H1 (cell line): ENCODE measurements around the gene GUCY1A2. TPM values are rescaled to one million over a fixed set of nuclear protein-coding genes. Genes with fewer than 3 reads are reported as not detected.

ENCODE experiments used
- CTCF ChIA-PET: fragments of 300-600 bp; sonication (Branson Sonifier 250); formaldehyde crosslinking; loops from one replicate; lab custom pipeline; 2021; ENCODE audit not compliant: partially characterized antibody; lab: Charles Lee
- POLR2A ChIA-PET: fragments of 300-600 bp; sonication (Branson Sonifier 250); formaldehyde crosslinking; loops from one replicate; lab custom pipeline; 2021; ENCODE audit warnings: inconsistent platforms; ENCODE audit not compliant: partially characterized antibody; lab: Charles Lee
- DNase-seq, 2 experiments: peaks; one replicate each; pipeline versions ENCODE4 v3.0.0 to v3.0.0-alpha.2; 2010 to 2022; ENCODE audit warnings: low spot score in 2 of 2, low read depth in 1 of 2, mixed read lengths in 1 of 2
- FAIRE-seq: peaks from 2 replicates; lab custom pipeline; 2011; peaks lifted over from hg19 to GRCh38; lab: Jason Lieb, UNC
- H2AFZ ChIP-seq: 2 replicates; pipeline ENCODE4 v1.8.1; 2012; ENCODE audit warnings: low read length, inconsistent platforms
- H2AK5ac ChIP-seq: 2 replicates; pipeline ENCODE4 v1.6.1; 2013; ENCODE audit warnings: low read depth, low read length
- H2BK120ac ChIP-seq: replicated peaks from 2 replicates; pipeline ENCODE3; 2013; ENCODE audit warnings: low read depth, low read length, inconsistent platforms
- H2BK12ac ChIP-seq: 2 replicates; pipeline ENCODE4 v1.6.1; 2013; ENCODE audit warnings: low read depth, low read length
- H2BK15ac ChIP-seq: 2 replicates; pipeline ENCODE4 v1.6.1; 2013; ENCODE audit warnings: low read length
- H2BK20ac ChIP-seq: 2 replicates; pipeline ENCODE4 v1.6.1; 2013; ENCODE audit warnings: low read length
- H2BK5ac ChIP-seq: 2 replicates; pipeline ENCODE4 v1.6.1; 2013; ENCODE audit warnings: low read depth, low read length
- H3K14ac ChIP-seq: 2 replicates; pipeline ENCODE4 v1.6.1; 2013; ENCODE audit warnings: inconsistent platforms; ENCODE audit not compliant: insufficient read length
- H3K18ac ChIP-seq: 2 replicates; pipeline ENCODE4 v1.6.1; 2013; ENCODE audit warnings: low read length; ENCODE audit errors: extremely low read depth
- H3K23ac ChIP-seq: 2 replicates; pipeline ENCODE4 v1.6.1; 2013; ENCODE audit warnings: inconsistent platforms; ENCODE audit not compliant: insufficient read length
- H3K23me2 ChIP-seq: 2 replicates; pipeline ENCODE4 v1.6.1; 2013; ENCODE audit warnings: low read depth, low read length
- H3K27ac ChIP-seq: 2 replicates; pipeline ENCODE4 v1.6.1; 2011; ENCODE audit warnings: low read depth, low read length, inconsistent platforms
- H3K27me3 ChIP-seq, 4 experiments: replicated peaks in 1 of 4; 1 replicate in 1 of 4; 2 replicates in 3 of 4; pipeline versions ENCODE4 v1.6.1 to v1.8.1; 2011 to 2013; ENCODE audit warnings: low read length in 3 of 4, mild to moderate bottlenecking in 3 of 4, inconsistent platforms in 2 of 4, mixed read lengths in 2 of 4, moderate library complexity in 1 of 4; ENCODE audit not compliant: control insufficient read depth in 3 of 4, insufficient read depth in 3 of 4; ENCODE audit errors: extremely low read depth in 1 of 4
- H3K36me3 ChIP-seq, 4 experiments: 2 replicates each; pipeline versions ENCODE4 v1.6.1 to v1.8.1; 2011 to 2013; ENCODE audit warnings: mild to moderate bottlenecking in 4 of 4, low read length in 3 of 4, moderate library complexity in 2 of 4, control low read depth in 1 of 4, inconsistent platforms in 1 of 4; ENCODE audit not compliant: insufficient read depth in 4 of 4, control insufficient read depth in 2 of 4
- H3K4ac ChIP-seq: replicated peaks from 2 replicates; pipeline ENCODE3; 2013; ENCODE audit warnings: low read length, low read depth, mixed read lengths, inconsistent platforms; ENCODE audit not compliant: insufficient read length
- H3K4me1 ChIP-seq, 4 experiments: replicated peaks in 1 of 4; 1 replicate in 1 of 4; 2 replicates in 3 of 4; pipeline versions ENCODE4 v1.6.1 to v1.8.1; 2011 to 2013; ENCODE audit warnings: low read length in 3 of 4, inconsistent platforms in 2 of 4, mixed read lengths in 1 of 4; ENCODE audit not compliant: insufficient read depth in 4 of 4, control insufficient read depth in 3 of 4
- H3K4me2 ChIP-seq, 2 experiments: 2 replicates each; pipeline versions ENCODE4 v1.6.1 to v1.8.1; 2011 to 2013; ENCODE audit warnings: low read depth in 2 of 2, low read length in 2 of 2, control low read depth in 1 of 2, inconsistent platforms in 1 of 2, mild to moderate bottlenecking in 1 of 2; ENCODE audit not compliant: insufficient read depth in 1 of 2
- H3K4me3 ChIP-seq, 4 experiments: fragments of 200-600, 300-600 bp in 1 of 4; sonication (generic), shearing (Covaris generic), sonication (Bioruptor Twin) in 1 of 4; 2 replicates each; pipeline versions ENCODE4 v1.5.1 to v1.8.1; 2011 to 2016; ENCODE audit warnings: low read length in 4 of 4, low read depth in 3 of 4, control low read depth in 2 of 4, inconsistent platforms in 2 of 4, mild to moderate bottlenecking in 2 of 4, mixed read lengths in 1 of 4, moderate library complexity in 1 of 4; ENCODE audit not compliant: insufficient read depth in 2 of 4; ENCODE audit errors: extremely low read depth in 1 of 4
- H3K56ac ChIP-seq: replicated peaks from 2 replicates; pipeline ENCODE3; 2013; ENCODE audit warnings: low read depth, mild to moderate bottlenecking, mixed read lengths, low read length, inconsistent platforms; ENCODE audit not compliant: insufficient read length
- H3K79me1 ChIP-seq: 2 replicates; pipeline ENCODE4 v1.6.1; 2013; ENCODE audit warnings: low read depth, low read length, control low read depth
- H3K79me2 ChIP-seq, 2 experiments: 2 replicates each; pipeline versions ENCODE4 v1.6.1 to v1.8.1; 2012 to 2013; ENCODE audit warnings: low read length in 2 of 2, mild to moderate bottlenecking in 2 of 2, inconsistent platforms in 1 of 2; ENCODE audit not compliant: insufficient read depth in 2 of 2, control insufficient read depth in 1 of 2
- H3K9ac ChIP-seq, 4 experiments: replicated peaks in 1 of 4; 1 replicate in 1 of 4; 2 replicates in 3 of 4; pipeline versions ENCODE4 v1.6.1 to v1.8.1; 2011 to 2013; ENCODE audit warnings: low read depth in 3 of 4, low read length in 3 of 4, control low read depth in 2 of 4, mild to moderate bottlenecking in 2 of 4, moderate library complexity in 2 of 4, inconsistent platforms in 1 of 4; ENCODE audit errors: extremely low read depth in 1 of 4
- H3K9me3 ChIP-seq, 2 experiments: 2 replicates each; pipeline versions ENCODE4 v1.6.1 to v1.8.1; 2012 to 2013; ENCODE audit warnings: mild to moderate bottlenecking in 2 of 2, moderate library complexity in 2 of 2, control low read depth in 1 of 2, inconsistent platforms in 1 of 2, low read depth in 1 of 2, low read length in 1 of 2, mixed read lengths in 1 of 2; ENCODE audit not compliant: insufficient read depth in 2 of 2
- H4K20me1 ChIP-seq, 2 experiments: replicated peaks in 1 of 2; 2 replicates each; pipeline versions ENCODE3 to v1.8.1; 2011 to 2013; ENCODE audit warnings: inconsistent platforms in 2 of 2, low read length in 2 of 2, mild to moderate bottlenecking in 1 of 2; ENCODE audit not compliant: insufficient read depth in 2 of 2, control insufficient read depth in 1 of 2
- H4K5ac ChIP-seq: 2 replicates; pipeline ENCODE4 v1.6.1; 2013; ENCODE audit warnings: low read length, low read depth, mixed read lengths, inconsistent platforms; ENCODE audit not compliant: insufficient read length
- H4K8ac ChIP-seq: 2 replicates; pipeline ENCODE4 v1.8.0; 2013; ENCODE audit warnings: mild to moderate bottlenecking, moderate library complexity, low read length, inconsistent platforms; ENCODE audit not compliant: insufficient read depth; ENCODE audit errors: extremely low read depth
- H4K91ac ChIP-seq: replicated peaks from 2 replicates; pipeline ENCODE3; 2013; ENCODE audit warnings: low read length, mixed read lengths, inconsistent platforms; ENCODE audit not compliant: insufficient read length
- ATF2 ChIP-seq: IDR thresholded peaks from 2 replicates; pipeline ENCODE4 v1.6.1; 2012; ENCODE audit warnings: low read length, inconsistent platforms
- CTBP2 ChIP-seq: IDR thresholded peaks from 2 replicates; pipeline ENCODE4 v1.7.0; 2011; ENCODE audit warnings: borderline replicate concordance, mild to moderate bottlenecking, moderate library complexity, mixed read lengths, low read length; ENCODE audit not compliant: insufficient read depth, insufficient read length
- EP300 ChIP-seq, 2 experiments: IDR thresholded peaks; 1 replicate in 1 of 2; 2 replicates in 1 of 2; pipeline ENCODE4 v1.6.1; 2011 to 2012; ENCODE audit warnings: low read depth in 2 of 2, low read length in 2 of 2, mild to moderate bottlenecking in 2 of 2, borderline replicate concordance in 1 of 2, inconsistent platforms in 1 of 2, moderate library complexity in 1 of 2
- EZH2 ChIP-seq: fragments of 200-600 bp; sonication (generic); IDR thresholded peaks from 2 replicates; pipeline ENCODE4 v1.7.1; 2012; ENCODE audit warnings: low read depth, mild to moderate bottlenecking, moderate library complexity, low read length, inconsistent platforms; ENCODE audit not compliant: severe bottlenecking
- RBBP5 ChIP-seq: IDR thresholded peaks from 2 replicates; pipeline ENCODE4 v1.7.1; 2012; ENCODE audit warnings: low read depth, mild to moderate bottlenecking, inconsistent platforms, low read length, moderate library complexity, borderline replicate concordance
- RNF2 ChIP-seq: fragments of 200-900, 300-1000 bp; sonication (generic); IDR thresholded peaks from 2 replicates; pipeline ENCODE4 v1.7.1; 2016; ENCODE audit warnings: borderline replicate concordance, low read depth, mild to moderate bottlenecking, antibody characterized with exemption, low read length; ENCODE audit not compliant: poor library complexity, severe bottlenecking; ENCODE audit errors: missing control alignments
- SIN3A ChIP-seq, 2 experiments: IDR thresholded peaks in 1 of 2; conservative IDR thresholded peaks in 1 of 2; 2 replicates each; pipeline ENCODE4 v1.6.1; 2011 to 2012; ENCODE audit warnings: low read length in 2 of 2, improper control_type of control experiment in 1 of 2, low read depth in 1 of 2, mild to moderate bottlenecking in 1 of 2
- SUZ12 ChIP-seq: fragments of 200-600 bp; sonication (generic); IDR thresholded peaks from 2 replicates; pipeline ENCODE4 v1.6.1; 2012; ENCODE audit warnings: mild to moderate bottlenecking, inconsistent platforms, low read length, moderate library complexity, mixed read lengths
- WGBS, 2 experiments: shearing (Covaris generic) in 1 of 2; methylation state at CpG; one replicate each; pipeline versions ENCODE4 v1.1.6 to v1.1.7; 2013 to 2015; ENCODE audit warnings: low lambda C conversion rate in 2 of 2, mixed read lengths in 2 of 2, inconsistent platforms in 1 of 2, low coverage in 1 of 2, missing lambda C conversion rate in 1 of 2; ENCODE audit not compliant: insufficient replicate concordance in 2 of 2, insufficient coverage in 1 of 2, insufficient read length in 1 of 2; ENCODE audit errors: extremely low coverage in 1 of 2, missing lambda C conversion rate in 1 of 2; 5-methylcytosine and 5-hydroxymethylcytosine counted together
- polyA plus RNA-seq, 7 experiments: library from polyadenylated mRNA; depleted of rRNA in 3 of 7; stranded (reverse) in 5 of 7; unstranded in 2 of 7; fragments of >200 nt in 5 of 7; fragments of 200-250 nt in 2 of 7; gene quantifications; 1 replicate in 5 of 7; 2 replicates in 1 of 7; 4 replicates in 1 of 7; pipeline versions ENCODE4 v1.2.1 to v1.2.3, GENCODE V29; 2011 to 2013; ENCODE audit warnings: missing spikeins in 2 of 7, mixed read lengths in 2 of 7
- total RNA-seq: library from RNA; stranded (reverse); fragmentation: NEBNext Ultra II Directional; extraction: Animal tissue kit (Norgen Biotek cat#: 25700); gene quantifications from 2 replicates; pipeline ENCODE4 v1.2.1, GENCODE V29; 2021

The GUCY1A2 gene
- total and polyA plus RNA-seq, 2 of the 8 experiments (the other 6 are each of a cell fraction or from before 2014, with no cell fraction given): 0.11 to 1.9 TPM

GRCh38 chr11:106668147-106668546 lies 350.1 kb downstream of the GUCY1A2 start:
- H3K36me3 ChIP-seq: no peaks in the 10 kb centered on the region
- no peak overlapping the region for H3K56ac ChIP-seq
- H3K23ac ChIP-seq: no peak overlapping the region
- H4K8ac ChIP-seq: no peak overlapping the region
- CTCF ChIA-PET: interaction anchor here (0.8 kb wide), 1 partner anchor 252 kb away, joined by 3 read pairs; no protein-coding TSS in a partner anchor
- FAIRE-seq (no peak), DNase-seq (no peak)
- H2BK120ac ChIP-seq: no peak overlapping the region
- H4K91ac ChIP-seq: no peak overlapping the region
- no peak overlapping the region for H2AK5ac ChIP-seq
- 57% methylated on average over 2 of the region's 2 CpGs; no CpG with 5 or more reads in 1 of the 2 experiments for WGBS, 2 experiments
- no peak overlapping the region for H3K4ac ChIP-seq
- H2BK15ac ChIP-seq: no peak overlapping the region
- no peaks in the 10 kb centered on the region for H3K79me2 ChIP-seq
- H3K9me3 ChIP-seq: no peaks in the 10 kb centered on the region
- H4K20me1 ChIP-seq: no peaks in the 10 kb centered on the region
- POLR2A ChIA-PET: no interaction called here
- no peak overlapping the region for H3K4me3 ChIP-seq
- H2BK5ac ChIP-seq: no peak overlapping the region
- H3K18ac ChIP-seq: no peak overlapping the region
- H3K27ac ChIP-seq: no peak overlapping the region
- H3K14ac ChIP-seq: no peak overlapping the region
- no peaks in the 10 kb centered on the region for H3K79me1 ChIP-seq
- no peak overlapping the region for H3K9ac ChIP-seq
- no peaks in the 10 kb centered on the region for H3K27me3 ChIP-seq
- H3K4me1 ChIP-seq: peaks cover 0 to 4% (median 1%) of the 10 kb centered on the region in 4 experiments; a peak in 3 of 7 replicates
- H3K23me2 ChIP-seq: no peaks in the 10 kb centered on the region
- no peak overlapping the region for H4K5ac ChIP-seq
- no peak overlapping the region for H2BK12ac ChIP-seq
- no peak overlapping the region for H2BK20ac ChIP-seq
- no peak overlapping the region for H3K4me2 ChIP-seq
- H2AFZ ChIP-seq: no peak overlapping the region
- no peak for TF ChIP-seq EZH2
- no peak for TF ChIP-seq CTBP2
- no peak for TF ChIP-seq RNF2
- no peak for TF ChIP-seq SUZ12
- TF ChIP-seq SIN3A (conservative IDR thresholded peaks at IDR 0.05 in 1 of 2, IDR thresholded peaks at IDR 0.05 in 1 of 2; ENCODE audit: low read depth in 1 of 2, low read length in 2 of 2): no peak
- TF ChIP-seq ATF2: no peak
- no peak for TF ChIP-seq EP300 (IDR thresholded peaks at IDR 0.05; ENCODE audit: borderline replicate concordance in 1 of 2, low read depth in 2 of 2, low read length in 2 of 2)
- TF ChIP-seq RBBP5: no peak
